C4-2B (cell line): ENCODE results near the gene NRP1.

Experiments
- H3K27ac ChIP-seq: fragments of 450-650 bp; 2 replicates; pipeline ENCODE4 v1.5.1; 2017
- CTCF ChIP-seq: fragments of 450-650 bp; conservative IDR thresholded peaks from 2 replicates; pipeline ENCODE4 v1.5.1; 2017; ENCODE audit warnings: mild to moderate bottlenecking
- ZFX ChIP-seq: fragments of 450-650 bp; IDR thresholded peaks from 2 replicates; pipeline ENCODE4 v1.6.1; 2017

NRP1 gene

GRCh38 chr10:33273295-33274002, 61.0 kb downstream of the NRP1 start:
- TF ChIP-seq ZFX, result no peak
- peak; percentile 19 for TF ChIP-seq CTCF
- peak overlapping the region; percentile 73 for H3K27ac ChIP-seq

GRCh38 chr10:33272635-33273034, 61.8 kb downstream of the NRP1 start:
- H3K27ac ChIP-seq, result no peak overlapping the region; the same call in 1 of the 2 replicates
- TF ChIP-seq CTCF (no peak), ZFX (no peak)

- TF ChIP-seq CTCF, result no peak
- no peak for TF ChIP-seq ZFX
- H3K27ac ChIP-seq, result no peak overlapping the region
These were observed 62.4 kb downstream of the NRP1 start for GRCh38 chr10:33271969-33272583.

DNA sequence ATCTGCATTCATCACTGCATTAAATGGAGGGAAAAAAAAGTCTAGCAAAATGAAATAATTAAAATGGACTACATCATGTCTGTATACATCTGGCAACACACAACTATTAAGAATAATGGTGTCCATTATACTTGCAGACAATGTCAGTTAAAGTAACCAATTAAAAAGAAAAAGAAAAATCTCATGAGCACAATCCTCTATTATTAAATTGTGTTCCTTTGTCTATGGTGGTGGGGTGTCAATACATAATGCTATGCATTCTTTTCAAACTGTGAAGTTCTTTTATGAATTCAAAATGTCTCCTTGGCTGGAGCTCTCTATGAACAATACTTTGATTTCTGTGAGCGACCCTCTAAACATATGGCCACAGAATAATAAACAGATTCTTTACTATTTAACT, 63.5 kb downstream of the NRP1 start:
- no peak overlapping the region for H3K27ac ChIP-seq
- TF ChIP-seq CTCF (no peak), ZFX (no peak)

GRCh38 chr10:33267708-33268107, 66.8 kb downstream of the NRP1 start:
- no peak overlapping the region for H3K27ac ChIP-seq
- TF ChIP-seq CTCF (no peak), ZFX (no peak)

- H3K27ac ChIP-seq, result no peak overlapping the region
- TF ChIP-seq ZFX (no peak), CTCF (no peak)
These were observed 68.8 kb downstream of the NRP1 start for GRCh38 chr10:33265621-33266020.

- TF ChIP-seq ZFX, result no peak
- TF ChIP-seq CTCF, result no peak
- no peak overlapping the region for H3K27ac ChIP-seq
These were observed 71.0 kb downstream of the NRP1 start for GRCh38 chr10:33263453-33263852.
